GM13977 (cell line): ENCODE measurements around the gene EFHC1.

Experiments used
- DNase-seq: peaks from one replicate; pipeline ENCODE4 v3.0.0; 2012; ENCODE audit warnings: low spot score
- CTCF ChIP-seq: IDR thresholded peaks from 2 replicates; pipeline ENCODE4 v1.5.1; 2012; ENCODE audit warnings: mild to moderate bottlenecking, control low read depth; ENCODE audit not compliant: insufficient read depth; ENCODE audit errors: extremely low read depth, missing control alignments
- in situ Hi-C: fragments of 300-500 bp; cut with MboI; formaldehyde crosslinking; loops from one replicate; pipeline ENCODE4 v1.12.0; 2022; ENCODE audit warnings: low sequenced_read_pairs, low pct_unique_long_range_greater_than_20kb, mixed read lengths, inconsistent platforms; ENCODE audit not compliant: unreplicated experiment

The EFHC1 gene

GRCh38 chr6:52507557-52508260, 87.6 kb downstream of the EFHC1 start:
- DNase-seq: no peak
- TF ChIP-seq CTCF: no peak
- in situ Hi-C loops: no loop called here

GRCh38 chr6:52508261-52508739, 88.2 kb downstream of the EFHC1 start:
- in situ Hi-C loops: no loop called here
- no peak for DNase-seq
- no peak for TF ChIP-seq CTCF

- in situ Hi-C loops: no loop called here
- TF ChIP-seq CTCF: no peak
- DNase-seq: no peak
Observed at GRCh38 chr6:52509281-52510212, 89.4 kb downstream of the EFHC1 start.

GRCh38 chr6:52510213-52510562, 90.0 kb downstream of the EFHC1 start:
- in situ Hi-C loops: no loop called here
- no peak for TF ChIP-seq CTCF
- DNase-seq: no peak

GRCh38 chr6:52511163-52511562, 91.0 kb downstream of the EFHC1 start:
- DNase-seq: no peak
- in situ Hi-C loops: no loop called here
- TF ChIP-seq CTCF: no peak

GRCh38 chr6:52511572-52512151, 91.5 kb downstream of the EFHC1 start:
- no peak for TF ChIP-seq CTCF
- in situ Hi-C loops: no loop called here
- no peak for DNase-seq
